Measurements from ENCODE around the gene APEH. TPM values are rescaled to one million over a fixed set of nuclear protein-coding genes. Genes with fewer than 3 reads are reported as not detected.

Gene APEH
- total and polyA plus RNA-seq, 2 of the 13 experiments (the other 11 are each of a cell fraction or from before 2014, with no cell fraction given), result 116 to 130 TPM

DNA sequence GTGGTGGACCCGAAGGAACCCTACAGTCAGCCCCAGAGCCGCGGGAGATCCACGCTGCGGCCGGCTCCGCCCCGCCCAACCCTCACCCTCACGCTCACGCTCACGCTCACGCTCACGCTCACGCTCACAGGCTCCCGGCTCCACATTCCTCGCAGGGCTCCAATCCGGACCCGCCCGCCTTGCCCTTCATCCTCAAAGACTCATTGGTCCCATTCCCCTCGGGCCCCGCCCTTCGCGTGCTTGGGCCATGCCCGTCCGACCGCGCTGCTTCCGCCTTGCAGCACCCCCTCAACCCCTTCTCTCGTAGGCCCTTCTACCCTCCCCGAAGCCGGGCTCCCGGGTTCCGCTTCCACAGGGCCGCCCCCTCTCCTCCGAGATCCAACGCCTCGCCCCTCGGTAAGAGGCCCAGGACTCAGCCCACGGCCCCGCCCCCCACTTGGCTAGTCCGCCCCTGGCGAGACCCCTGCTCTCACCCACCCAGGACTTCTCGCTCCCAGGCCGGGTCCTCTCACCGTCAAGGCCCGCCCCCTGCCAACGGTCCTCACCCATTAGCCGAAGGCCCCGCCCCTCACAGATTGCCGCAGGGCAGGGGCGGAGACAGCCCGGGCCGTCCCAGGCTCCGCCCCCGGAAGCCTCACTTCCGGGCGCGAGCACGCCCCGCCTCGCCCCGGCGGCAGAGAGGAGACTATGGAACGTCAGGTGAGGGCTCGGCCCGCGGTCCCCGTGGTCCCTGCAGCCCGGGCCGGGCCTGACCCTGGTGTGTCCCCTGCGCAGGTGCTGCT, at the start of gene APEH (continued):
- TF ChIP-seq, protein P1, sequence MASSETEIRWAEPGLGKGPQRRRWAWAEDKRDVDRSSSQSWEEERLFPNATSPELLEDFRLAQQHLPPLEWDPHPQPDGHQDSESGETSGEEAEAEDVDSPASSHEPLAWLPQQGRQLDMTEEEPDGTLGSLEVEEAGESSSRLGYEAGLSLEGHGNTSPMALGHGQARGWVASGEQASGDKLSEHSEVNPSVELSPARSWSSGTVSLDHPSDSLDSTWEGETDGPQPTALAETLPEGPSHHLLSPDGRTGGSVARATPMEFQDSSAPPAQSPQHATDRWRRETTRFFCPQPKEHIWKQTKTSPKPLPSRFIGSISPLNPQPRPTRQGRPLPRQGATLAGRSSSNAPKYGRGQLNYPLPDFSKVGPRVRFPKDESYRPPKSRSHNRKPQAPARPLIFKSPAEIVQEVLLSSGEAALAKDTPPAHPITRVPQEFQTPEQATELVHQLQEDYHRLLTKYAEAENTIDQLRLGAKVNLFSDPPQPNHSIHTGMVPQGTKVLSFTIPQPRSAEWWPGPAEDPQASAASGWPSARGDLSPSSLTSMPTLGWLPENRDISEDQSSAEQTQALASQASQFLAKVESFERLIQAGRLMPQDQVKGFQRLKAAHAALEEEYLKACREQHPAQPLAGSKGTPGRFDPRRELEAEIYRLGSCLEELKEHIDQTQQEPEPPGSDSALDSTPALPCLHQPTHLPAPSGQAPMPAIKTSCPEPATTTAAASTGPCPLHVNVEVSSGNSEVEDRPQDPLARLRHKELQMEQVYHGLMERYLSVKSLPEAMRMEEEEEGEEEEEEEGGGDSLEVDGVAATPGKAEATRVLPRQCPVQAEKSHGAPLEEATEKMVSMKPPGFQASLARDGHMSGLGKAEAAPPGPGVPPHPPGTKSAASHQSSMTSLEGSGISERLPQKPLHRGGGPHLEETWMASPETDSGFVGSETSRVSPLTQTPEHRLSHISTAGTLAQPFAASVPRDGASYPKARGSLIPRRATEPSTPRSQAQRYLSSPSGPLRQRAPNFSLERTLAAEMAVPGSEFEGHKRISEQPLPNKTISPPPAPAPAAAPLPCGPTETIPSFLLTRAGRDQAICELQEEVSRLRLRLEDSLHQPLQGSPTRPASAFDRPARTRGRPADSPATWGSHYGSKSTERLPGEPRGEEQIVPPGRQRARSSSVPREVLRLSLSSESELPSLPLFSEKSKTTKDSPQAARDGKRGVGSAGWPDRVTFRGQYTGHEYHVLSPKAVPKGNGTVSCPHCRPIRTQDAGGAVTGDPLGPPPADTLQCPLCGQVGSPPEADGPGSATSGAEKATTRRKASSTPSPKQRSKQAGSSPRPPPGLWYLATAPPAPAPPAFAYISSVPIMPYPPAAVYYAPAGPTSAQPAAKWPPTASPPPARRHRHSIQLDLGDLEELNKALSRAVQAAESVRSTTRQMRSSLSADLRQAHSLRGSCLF (CRISPR knock-in tag; IDR thresholded peaks at IDR 0.05; ENCODE audit: borderline replicate concordance), result no peak
- TF ChIP-seq ZBTB7A (CRISPR knock-in tag; IDR thresholded peaks at IDR 0.05), result peak; percentile 69; the same call in 1 of the 2 replicates
- peak; percentile 93 for TF ChIP-seq GABPB1 (CRISPR knock-in tag; IDR thresholded peaks at IDR 0.05)
- TF ChIP-seq, protein P2, sequence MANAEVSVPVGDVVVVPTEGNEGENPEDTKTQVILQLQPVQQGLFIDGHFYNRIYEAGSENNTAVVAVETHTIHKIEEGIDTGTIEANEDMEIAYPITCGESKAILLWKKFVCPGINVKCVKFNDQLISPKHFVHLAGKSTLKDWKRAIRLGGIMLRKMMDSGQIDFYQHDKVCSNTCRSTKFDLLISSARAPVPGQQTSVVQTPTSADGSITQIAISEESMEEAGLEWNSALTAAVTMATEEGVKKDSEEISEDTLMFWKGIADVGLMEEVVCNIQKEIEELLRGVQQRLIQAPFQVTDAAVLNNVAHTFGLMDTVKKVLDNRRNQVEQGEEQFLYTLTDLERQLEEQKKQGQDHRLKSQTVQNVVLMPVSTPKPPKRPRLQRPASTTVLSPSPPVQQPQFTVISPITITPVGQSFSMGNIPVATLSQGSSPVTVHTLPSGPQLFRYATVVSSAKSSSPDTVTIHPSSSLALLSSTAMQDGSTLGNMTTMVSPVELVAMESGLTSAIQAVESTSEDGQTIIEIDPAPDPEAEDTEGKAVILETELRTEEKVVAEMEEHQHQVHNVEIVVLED (CRISPR knock-in tag; IDR thresholded peaks at IDR 0.05; ENCODE audit: borderline replicate concordance), result peak; percentile 95
- TF ChIP-seq NFKBIZ (CRISPR knock-in tag; IDR thresholded peaks at IDR 0.05), result 0 out of 2 replicates have a peak, but pooled peaks have one; percentile 11
- TF ChIP-seq DR1 (CRISPR knock-in tag; IDR thresholded peaks at IDR 0.05), result peak; percentile 53; the same call in 1 of the 2 replicates
- TF ChIP-seq, protein P3, sequence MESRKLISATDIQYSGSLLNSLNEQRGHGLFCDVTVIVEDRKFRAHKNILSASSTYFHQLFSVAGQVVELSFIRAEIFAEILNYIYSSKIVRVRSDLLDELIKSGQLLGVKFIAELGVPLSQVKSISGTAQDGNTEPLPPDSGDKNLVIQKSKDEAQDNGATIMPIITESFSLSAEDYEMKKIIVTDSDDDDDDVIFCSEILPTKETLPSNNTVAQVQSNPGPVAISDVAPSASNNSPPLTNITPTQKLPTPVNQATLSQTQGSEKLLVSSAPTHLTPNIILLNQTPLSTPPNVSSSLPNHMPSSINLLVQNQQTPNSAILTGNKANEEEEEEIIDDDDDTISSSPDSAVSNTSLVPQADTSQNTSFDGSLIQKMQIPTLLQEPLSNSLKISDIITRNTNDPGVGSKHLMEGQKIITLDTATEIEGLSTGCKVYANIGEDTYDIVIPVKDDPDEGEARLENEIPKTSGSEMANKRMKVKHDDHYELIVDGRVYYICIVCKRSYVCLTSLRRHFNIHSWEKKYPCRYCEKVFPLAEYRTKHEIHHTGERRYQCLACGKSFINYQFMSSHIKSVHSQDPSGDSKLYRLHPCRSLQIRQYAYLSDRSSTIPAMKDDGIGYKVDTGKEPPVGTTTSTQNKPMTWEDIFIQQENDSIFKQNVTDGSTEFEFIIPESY (CRISPR knock-in tag; IDR thresholded peaks at IDR 0.05), result no peak
- peak; percentile 50; the same call in 1 of the 2 replicates for TF ChIP-seq ZKSCAN8 (CRISPR knock-in tag; IDR thresholded peaks at IDR 0.05; ENCODE audit: borderline replicate concordance)
- TF ChIP-seq TBX3 (IDR thresholded peaks at IDR 0.05; ENCODE audit: borderline replicate concordance), result no peak
- TF ChIP-seq ZC3H13 (CRISPR knock-in tag; IDR thresholded peaks at IDR 0.05), result peak; percentile 77
- TF ChIP-seq ZNF224 (CRISPR knock-in tag; IDR thresholded peaks at IDR 0.05), result peak; percentile 81; the same call in 1 of the 2 replicates
- TF ChIP-seq ZNF652 (CRISPR knock-in tag; IDR thresholded peaks at IDR 0.05; ENCODE audit: borderline replicate concordance, low read depth), result no peak
- TF ChIP-seq, protein P4, sequence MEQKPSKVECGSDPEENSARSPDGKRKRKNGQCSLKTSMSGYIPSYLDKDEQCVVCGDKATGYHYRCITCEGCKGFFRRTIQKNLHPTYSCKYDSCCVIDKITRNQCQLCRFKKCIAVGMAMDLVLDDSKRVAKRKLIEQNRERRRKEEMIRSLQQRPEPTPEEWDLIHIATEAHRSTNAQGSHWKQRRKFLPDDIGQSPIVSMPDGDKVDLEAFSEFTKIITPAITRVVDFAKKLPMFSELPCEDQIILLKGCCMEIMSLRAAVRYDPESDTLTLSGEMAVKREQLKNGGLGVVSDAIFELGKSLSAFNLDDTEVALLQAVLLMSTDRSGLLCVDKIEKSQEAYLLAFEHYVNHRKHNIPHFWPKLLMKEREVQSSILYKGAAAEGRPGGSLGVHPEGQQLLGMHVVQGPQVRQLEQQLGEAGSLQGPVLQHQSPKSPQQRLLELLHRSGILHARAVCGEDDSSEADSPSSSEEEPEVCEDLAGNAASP (CRISPR knock-in tag; IDR thresholded peaks at IDR 0.05; ENCODE audit: borderline replicate concordance), result 0 out of 2 replicates have a peak, but pooled peaks have one; percentile 7
- TF ChIP-seq ZNF816 (CRISPR knock-in tag; IDR thresholded peaks at IDR 0.05; ENCODE audit: borderline replicate concordance), result peak; percentile 89
- TF ChIP-seq, protein P5, sequence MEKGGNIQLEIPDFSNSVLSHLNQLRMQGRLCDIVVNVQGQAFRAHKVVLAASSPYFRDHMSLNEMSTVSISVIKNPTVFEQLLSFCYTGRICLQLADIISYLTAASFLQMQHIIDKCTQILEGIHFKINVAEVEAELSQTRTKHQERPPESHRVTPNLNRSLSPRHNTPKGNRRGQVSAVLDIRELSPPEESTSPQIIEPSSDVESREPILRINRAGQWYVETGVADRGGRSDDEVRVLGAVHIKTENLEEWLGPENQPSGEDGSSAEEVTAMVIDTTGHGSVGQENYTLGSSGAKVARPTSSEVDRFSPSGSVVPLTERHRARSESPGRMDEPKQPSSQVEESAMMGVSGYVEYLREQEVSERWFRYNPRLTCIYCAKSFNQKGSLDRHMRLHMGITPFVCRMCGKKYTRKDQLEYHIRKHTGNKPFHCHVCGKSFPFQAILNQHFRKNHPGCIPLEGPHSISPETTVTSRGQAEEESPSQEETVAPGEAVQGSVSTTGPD (CRISPR knock-in tag; IDR thresholded peaks at IDR 0.05), result no peak
